IMR-90 (cell line): ENCODE data around the gene SLIT1. TPM values are rescaled to one million over a fixed set of nuclear protein-coding genes. Genes with fewer than 3 reads are reported as not detected.

Experiments
- ATAC-seq: fragments of 200-7000 bp; cut with Tn5 transposase; 2 replicates; pipeline ENCODE4 v1.9.1; 2020; ENCODE audit warnings: low read depth, mild to moderate bottlenecking, moderate library complexity
- BruUV-seq: library from RNA; stranded (reverse); fragments of 400-500 nt; replicated peaks from 2 replicates; lab custom pipeline; 2021; lab: Mats Ljungman, UMichigan
- CTCF ChIA-PET: fragments of 300-600 bp; formaldehyde crosslinking; extraction: SDS; loops from one replicate; lab custom pipeline; 2021; ENCODE audit warnings: antibody characterized with exemption; lab: Yijun Ruan, JAX
- POLR2A ChIA-PET: fragments of 300-600 bp; sonication (Branson Sonifier 250); formaldehyde crosslinking; loops from one replicate; lab custom pipeline; 2022; ENCODE audit warnings: antibody characterized with exemption; ENCODE audit not compliant: unreplicated experiment; lab: Charles Lee
- DNase-seq: peaks from one replicate; pipeline ENCODE4 v3.0.0; 2013
- H2AFZ ChIP-seq: replicated peaks from 2 replicates; pipeline ENCODE3; 2013; ENCODE audit warnings: low read length, mild to moderate bottlenecking; ENCODE audit not compliant: poor library complexity
- H2AK5ac ChIP-seq: 2 replicates; pipeline ENCODE4 v1.6.1; 2013; ENCODE audit warnings: low read depth, low read length, inconsistent platforms
- H2AK9ac ChIP-seq: replicated peaks from 2 replicates; pipeline ENCODE3; 2013; ENCODE audit warnings: mild to moderate bottlenecking, low read depth, low read length, moderate library complexity; ENCODE audit not compliant: poor library complexity
- H2BK120ac ChIP-seq: 2 replicates; pipeline ENCODE4 v1.6.1; 2013; ENCODE audit warnings: low read depth, low read length, inconsistent platforms
- H2BK15ac ChIP-seq: 3 replicates; pipeline ENCODE4 v1.6.1; 2013; ENCODE audit warnings: low read depth, low read length, inconsistent platforms
- H2BK20ac ChIP-seq: 2 replicates; pipeline ENCODE4 v1.6.1; 2013; ENCODE audit warnings: low read depth, mild to moderate bottlenecking, inconsistent platforms, low read length, moderate library complexity
- H2BK5ac ChIP-seq: 2 replicates; pipeline ENCODE4 v1.6.1; 2013; ENCODE audit warnings: mild to moderate bottlenecking, low read depth, low read length, inconsistent platforms; ENCODE audit not compliant: poor library complexity, severe bottlenecking
- H3K14ac ChIP-seq: replicated peaks from 2 replicates; pipeline ENCODE4 v1.6.1; 2013; ENCODE audit warnings: low read depth, low read length, inconsistent platforms
- H3K18ac ChIP-seq: 2 replicates; pipeline ENCODE4 v1.6.1; 2013; ENCODE audit warnings: low read depth, low read length, control low read depth
- H3K23ac ChIP-seq: 2 replicates; pipeline ENCODE4 v1.6.1; 2013; ENCODE audit warnings: low read depth, low read length, inconsistent platforms
- H3K27ac ChIP-seq: 2 replicates; pipeline ENCODE4 v1.5.1; 2013; ENCODE audit warnings: mild to moderate bottlenecking, control low read depth, low read length; ENCODE audit not compliant: insufficient read depth
- H3K27me3 ChIP-seq: 2 replicates; pipeline ENCODE4 v1.6.1; 2013; ENCODE audit warnings: low read length; ENCODE audit not compliant: control insufficient read depth, insufficient read depth
- H3K36me3 ChIP-seq: 2 replicates; pipeline ENCODE4 v1.6.1; 2013; ENCODE audit warnings: low read length, mixed read lengths; ENCODE audit not compliant: control insufficient read depth, insufficient read depth
- H3K4ac ChIP-seq: 2 replicates; pipeline ENCODE4 v1.6.1; 2013; ENCODE audit warnings: low read depth, low read length, inconsistent platforms
- H3K4me1 ChIP-seq: 2 replicates; pipeline ENCODE4 v1.6.1; 2013; ENCODE audit warnings: low read length, mixed read lengths; ENCODE audit not compliant: control insufficient read depth, insufficient read depth
- H3K4me2 ChIP-seq: 2 replicates; pipeline ENCODE4 v1.6.1; 2013; ENCODE audit warnings: low read depth, mild to moderate bottlenecking, control low read depth, low read length, moderate library complexity
- H3K4me3 ChIP-seq: 2 replicates; pipeline ENCODE4 v1.5.1; 2013; ENCODE audit warnings: low read depth, mild to moderate bottlenecking, control low read depth, low read length, moderate library complexity; ENCODE audit not compliant: insufficient read depth
- H3K56ac ChIP-seq: 2 replicates; pipeline ENCODE4 v1.6.1; 2013; ENCODE audit warnings: low read length, inconsistent platforms; ENCODE audit not compliant: insufficient read depth; ENCODE audit errors: extremely low read depth
- H3K79me1 ChIP-seq, 2 experiments: 2 replicates each; pipeline ENCODE4 v1.6.1; 2013; ENCODE audit warnings: low read length in 2 of 2, inconsistent platforms in 1 of 2, low read depth in 1 of 2
- H3K9ac ChIP-seq: 2 replicates; pipeline ENCODE4 v1.6.1; 2013; ENCODE audit warnings: low read depth, low read length, control low read depth
- H3K9me1 ChIP-seq: 2 replicates; pipeline ENCODE4 v1.6.1; 2013; ENCODE audit warnings: low read length, inconsistent platforms; ENCODE audit not compliant: insufficient read depth
- H3K9me3 ChIP-seq: 2 replicates; pipeline ENCODE4 v1.6.1; 2013; ENCODE audit warnings: low read length; ENCODE audit not compliant: control insufficient read depth, insufficient read depth
- H4K20me1 ChIP-seq: 2 replicates; pipeline ENCODE4 v1.6.1; 2013; ENCODE audit warnings: low read length, inconsistent platforms; ENCODE audit not compliant: insufficient read depth
- H4K5ac ChIP-seq: 2 replicates; pipeline ENCODE4 v1.6.1; 2013; ENCODE audit warnings: mild to moderate bottlenecking, low read depth, low read length, control low read depth
- H4K8ac ChIP-seq, 2 experiments: 2 replicates each; pipeline ENCODE4 v1.6.1; 2013; ENCODE audit warnings: low read depth in 2 of 2, low read length in 2 of 2, control low read depth in 1 of 2, inconsistent platforms in 1 of 2
- H4K91ac ChIP-seq: 2 replicates; pipeline ENCODE4 v1.6.1; 2013; ENCODE audit warnings: low read depth, low read length, inconsistent platforms; ENCODE audit not compliant: insufficient read depth
- BHLHE40 ChIP-seq: fragments of 150-350 bp; IDR thresholded peaks from 2 replicates; pipeline ENCODE4 v1.6.1; 2016; ENCODE audit warnings: mild to moderate bottlenecking, low read depth, low read length
- CEBPB ChIP-seq: IDR thresholded peaks from 2 replicates; pipeline ENCODE4 v1.6.1; 2012; ENCODE audit warnings: low read depth, low read length, improper control_type of control experiment
- CHD1 ChIP-seq: IDR thresholded peaks from 2 replicates; pipeline ENCODE4 v1.6.1; 2012; ENCODE audit warnings: low read depth, low read length, improper control_type of control experiment
- CTCF ChIP-seq: conservative IDR thresholded peaks from 2 replicates; pipeline ENCODE4 v1.5.1; 2012; ENCODE audit warnings: mild to moderate bottlenecking, low read depth, low read length, improper control_type of control experiment
- ELK1 ChIP-seq: fragments of 150-350 bp; IDR thresholded peaks from 2 replicates; pipeline ENCODE4 v1.6.1; 2016; ENCODE audit warnings: low read depth, mild to moderate bottlenecking, low read length, moderate library complexity, borderline replicate concordance
- FOS ChIP-seq: fragments of 150-350 bp; IDR thresholded peaks from 2 replicates; pipeline ENCODE4 v1.6.1; 2016; ENCODE audit warnings: low read depth, low read length
- MAFK ChIP-seq: IDR thresholded peaks from 2 replicates; pipeline ENCODE4 v1.6.1; 2012; ENCODE audit warnings: low read depth, low read length, improper control_type of control experiment
- MAZ ChIP-seq: IDR thresholded peaks from 2 replicates; pipeline ENCODE4 v1.6.1; 2012; ENCODE audit warnings: low read depth, mild to moderate bottlenecking, low read length, improper control_type of control experiment, moderate library complexity, borderline replicate concordance
- MXI1 ChIP-seq: IDR thresholded peaks from 2 replicates; pipeline ENCODE4 v1.6.1; 2012; ENCODE audit warnings: low read depth, mild to moderate bottlenecking, low read length, moderate library complexity, borderline replicate concordance
- NFE2L2 ChIP-seq: fragments of 150-350 bp; IDR thresholded peaks from 2 replicates; pipeline ENCODE4 v1.6.1; 2016; ENCODE audit warnings: low read depth, mild to moderate bottlenecking, low read length
- POLR2A ChIP-seq: IDR thresholded peaks from 2 replicates; pipeline ENCODE4 v1.6.1; 2012; ENCODE audit warnings: mild to moderate bottlenecking, low read depth, low read length
- RAD21 ChIP-seq: IDR thresholded peaks from 2 replicates; pipeline ENCODE4 v1.6.1; 2012; ENCODE audit warnings: low read length, improper control_type of control experiment
- RCOR1 ChIP-seq: IDR thresholded peaks from 2 replicates; pipeline ENCODE4 v1.6.1; 2012; ENCODE audit warnings: mild to moderate bottlenecking, low read length, improper control_type of control experiment; ENCODE audit not compliant: insufficient replicate concordance
- RFX5 ChIP-seq: IDR thresholded peaks from 2 replicates; pipeline ENCODE4 v1.8.0; 2012; ENCODE audit warnings: low read depth, mild to moderate bottlenecking, low read length, moderate library complexity
- SMC3 ChIP-seq: fragments of 150-350 bp; IDR thresholded peaks from 2 replicates; pipeline ENCODE4 v1.6.1; 2016; ENCODE audit warnings: low read depth, mild to moderate bottlenecking, antibody characterized with exemption, low read length, moderate library complexity
- USF2 ChIP-seq: fragments of 150-350 bp; IDR thresholded peaks from 2 replicates; pipeline ENCODE4 v1.6.1; 2017; ENCODE audit warnings: mild to moderate bottlenecking, antibody characterized with exemption, low read length, low read depth
- WGBS, 2 experiments: methylation state at CpG; one replicate each; pipeline versions ENCODE4 v1.1.5 to v1.1.7; 2013; ENCODE audit warnings: missing lambda C conversion rate in 2 of 2; ENCODE audit not compliant: insufficient read length in 1 of 2; ENCODE audit errors: extremely low coverage in 2 of 2; 5-methylcytosine and 5-hydroxymethylcytosine counted together
- dilution Hi-C: fragments of 300-500 bp; cut with HindIII; formaldehyde crosslinking; loops from one replicate; pipeline ENCODE4 v1.14.3; 2018; ENCODE audit warnings: low sequenced_read_pairs; ENCODE audit not compliant: unreplicated experiment
- in situ Hi-C: fragments of 300-500 bp; cut with MboI; formaldehyde crosslinking; loops from 3 replicates; pipeline ENCODE4 v1.14.3; 2019; ENCODE audit warnings: low sequenced_read_pairs, inconsistent platforms, mixed read lengths
- intact Hi-C: fragments of 100-400 bp; cut with micrococcal nuclease; formaldehyde crosslinking; loops from 2 replicates; pipeline ENCODE4 v1.10.0; 2022
- polyA plus RNA-seq, 3 experiments: library from polyadenylated mRNA; depleted of rRNA; stranded (reverse); fragments of >200 nt; gene quantifications; 2 replicates each; pipeline ENCODE4 v1.2.3, GENCODE V29; 2012; ENCODE audit warnings: low replicate concordance in 1 of 3
- total RNA-seq: library from RNA; depleted of rRNA; stranded (reverse); fragments of >200 nt; gene quantifications from 2 replicates; pipeline ENCODE4 v1.2.3, GENCODE V29; 2012

Gene SLIT1
- total and polyA plus RNA-seq, 2 of the 4 experiments (the other 2 are of a cell fraction): under 0.01 TPM

GRCh38 chr10:97171001-97171400 is 14.8 kb downstream of the SLIT1 start:
- Histone ChIP-seq H3K36me3 (no peaks in the 10 kb centered on the region), H3K4me2 (no peak overlapping the region), H4K91ac (no peak overlapping the region), H4K5ac (no peak overlapping the region), H2AFZ (no peak overlapping the region), H3K18ac (no peak overlapping the region), H3K27me3 (peaks cover 32% of the 10 kb centered on the region), H3K9ac (no peak overlapping the region), H2AK9ac (no peak overlapping the region), H4K20me1 (no peaks in the 10 kb centered on the region), H3K4ac (no peak overlapping the region), H2BK20ac (no peak overlapping the region), H2BK120ac (no peak overlapping the region), H2BK15ac (no peak overlapping the region), H3K56ac (no peak overlapping the region), H3K14ac (no peak overlapping the region), H3K9me3 (no peaks in the 10 kb centered on the region), H3K9me1 (no peaks in the 10 kb centered on the region), H2BK5ac (no peak overlapping the region), H3K79me1 (no peaks in the 10 kb centered on the region), H3K27ac (no peak overlapping the region), H3K4me1 (no peaks in the 10 kb centered on the region), H4K8ac (no peak overlapping the region), H3K4me3 (no peak overlapping the region), H2AK5ac (no peak overlapping the region), H3K23ac (no peak overlapping the region)
- ChIA-PET CTCF (no interaction called here), POLR2A (no interaction called here)
- TF ChIP-seq RAD21 (no peak), MAZ (no peak), NFE2L2 (no peak), RFX5 (no peak), POLR2A (no peak), BHLHE40 (no peak), USF2 (no peak), ELK1 (no peak), RCOR1 (no peak), FOS (no peak), CEBPB (no peak), MXI1 (no peak), SMC3 (no peak), CTCF (no peak), MAFK (no peak), CHD1 (no peak)
- no TSS peak for BruUV-seq
- dilution Hi-C loops: no loop called here
- DNase-seq: no peak
- in situ Hi-C loops: no loop called here
- ATAC-seq: no peak
- 38% methylated on average over 5 of the region's 13 CpGs; no CpG with 5 or more reads in 1 of the 2 experiments for WGBS, 2 experiments
- intact Hi-C loops: no loop called here
